GM21381 (cell line): ENCODE measurements around the gene SYTL3.
"Not testable (repeated sequence)": the region's sequence is repeated elsewhere in the genome, so short reads cannot be mapped to it uniquely, and the experiment has no call there.

Experiments used
- ATAC-seq: cut with Tn5 transposase; IDR thresholded peaks from one replicate; pipeline ENCODE4 v1.9.1; 2021; ENCODE audit warnings: mild to moderate bottlenecking, moderate library complexity; ENCODE audit not compliant: unreplicated experiment

The SYTL3 gene

DNA sequence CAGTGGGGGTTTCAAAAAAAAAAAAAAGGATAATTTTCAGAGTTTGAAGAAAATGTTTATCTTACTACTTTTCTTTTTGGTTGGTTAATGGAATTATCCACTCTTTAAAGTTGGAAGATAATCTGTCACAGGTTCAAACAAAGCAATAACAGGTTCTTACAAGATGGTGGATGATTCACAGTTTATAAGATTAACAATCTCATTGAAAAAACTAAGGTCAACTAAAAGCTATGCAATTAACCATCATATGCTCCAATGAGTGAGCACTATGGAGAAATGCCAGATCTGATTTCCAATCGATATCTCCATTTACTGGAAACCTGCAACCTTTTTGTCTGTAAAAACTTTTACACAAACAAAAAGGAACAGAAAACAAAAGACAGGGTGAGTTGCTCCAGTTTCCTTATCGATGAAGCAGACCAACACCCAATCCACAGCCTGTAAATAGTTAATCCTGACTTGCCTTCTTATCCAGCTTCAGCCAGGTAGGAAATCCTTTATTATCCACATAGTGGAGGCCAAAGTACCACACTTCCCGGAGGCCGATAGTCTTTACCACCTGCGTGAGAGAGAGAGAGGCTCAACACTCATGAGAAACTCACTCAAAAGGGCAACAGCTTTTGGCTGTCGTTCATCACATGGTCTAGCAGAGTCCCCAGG is 136.9 kb downstream of the SYTL3 start:
- no peak for ATAC-seq

GRCh38 chr6:158787395-158787794 is 137.5 kb downstream of the SYTL3 start:
- no peak for ATAC-seq

DNA sequence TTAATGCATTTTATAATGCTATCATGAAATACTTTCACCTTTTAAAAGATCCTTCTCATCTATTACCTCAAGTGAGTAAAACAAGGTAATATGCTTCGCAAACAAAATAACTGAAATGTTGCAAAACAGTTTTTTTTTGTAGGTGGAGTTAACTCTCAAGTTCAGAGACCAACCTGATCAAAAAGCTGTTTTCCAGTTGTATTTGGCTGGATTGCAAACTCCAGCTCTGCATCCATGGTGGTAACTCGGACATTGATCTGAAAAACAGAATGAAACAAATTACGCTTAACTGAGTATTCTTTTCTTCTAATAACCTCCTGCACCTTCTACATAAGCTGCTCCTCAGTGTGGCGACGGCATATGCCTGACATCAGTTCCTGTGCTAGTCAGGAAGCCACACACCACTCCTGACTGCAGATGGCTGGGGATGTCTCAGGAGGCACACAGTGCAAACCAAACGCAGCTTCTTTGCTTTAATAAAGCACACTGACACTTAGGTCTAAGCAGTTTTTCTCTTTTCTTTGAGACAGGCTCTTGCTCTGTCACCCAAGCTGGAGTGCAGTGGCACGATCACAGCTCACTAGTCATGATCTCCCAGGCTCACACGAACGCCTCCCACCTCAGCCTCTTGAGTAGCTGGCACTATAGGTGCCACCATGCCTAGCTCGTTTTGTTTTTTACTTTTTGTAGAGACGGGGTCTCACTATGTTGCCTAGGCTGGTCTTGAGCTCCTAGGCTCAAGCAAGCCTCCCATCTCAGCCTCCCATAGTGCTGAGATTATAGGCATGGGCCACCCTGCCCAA is 139.5 kb downstream of the SYTL3 start:
- peak; percentile 52 for ATAC-seq

- ATAC-seq = no peak
These were observed 141.5 kb downstream of the SYTL3 start for GRCh38 chr6:158791274-158791855.

- not testable (repeated sequence) for ATAC-seq
These were observed 142.7 kb downstream of the SYTL3 start for GRCh38 chr6:158792505-158792904.

DNA sequence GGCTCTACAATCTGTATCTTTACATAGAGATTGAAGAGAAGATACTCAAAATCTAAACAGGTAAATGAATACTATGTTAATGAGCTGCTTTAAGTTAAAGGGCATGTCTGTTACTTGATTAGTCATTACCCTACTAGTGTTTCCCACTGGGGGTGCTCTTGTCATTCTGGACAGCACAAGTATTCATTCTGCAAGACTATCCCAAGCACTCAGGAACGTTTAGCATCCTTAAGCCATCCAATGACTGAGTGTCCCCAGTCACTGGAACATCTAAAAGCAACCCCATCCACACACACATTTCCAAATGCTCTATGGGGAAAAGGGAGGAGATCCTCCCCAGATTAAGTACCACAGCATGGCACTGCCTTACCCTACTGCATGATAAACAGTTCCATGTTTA is 143.6 kb downstream of the SYTL3 start:
- no peak for ATAC-seq

DNA sequence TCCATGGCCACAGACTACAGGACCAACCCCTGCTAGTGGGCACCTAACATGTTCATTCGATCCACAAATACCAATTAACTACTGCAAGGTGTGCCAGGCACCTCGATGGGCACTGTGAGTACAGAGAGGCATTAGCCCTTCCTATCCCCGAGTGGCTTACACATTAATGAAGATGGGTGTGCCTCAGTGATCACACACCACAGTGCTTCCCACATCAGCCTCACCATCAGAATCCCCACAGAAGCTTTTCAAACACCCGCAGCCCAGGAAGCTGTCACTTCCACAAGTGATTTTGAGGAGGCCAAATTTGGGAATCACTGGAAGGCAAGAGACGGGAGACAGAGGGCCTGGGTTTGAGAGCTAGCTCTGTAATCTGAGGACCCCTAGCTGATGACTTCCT is 145.7 kb downstream of the SYTL3 start:
- no peak for ATAC-seq

DNA sequence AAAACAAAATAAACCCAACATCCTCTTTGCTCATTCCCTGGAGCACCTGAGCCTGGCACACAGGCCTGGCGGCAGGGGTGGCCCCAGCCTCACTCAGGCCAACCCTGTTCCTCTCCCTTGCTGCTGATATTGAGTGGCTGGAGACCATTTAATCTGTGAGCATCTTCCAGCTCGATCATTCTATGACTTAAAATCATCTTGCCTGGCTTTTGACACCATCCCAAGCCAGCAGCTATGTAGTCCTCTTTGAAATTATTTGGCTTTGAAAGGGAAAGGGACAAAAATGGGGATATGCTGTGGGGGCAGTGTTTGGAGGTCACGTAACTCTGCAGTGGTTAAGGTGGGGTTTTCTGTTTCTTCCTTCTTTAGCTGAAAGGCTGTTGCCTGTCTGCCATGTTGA is 146.5 kb downstream of the SYTL3 start:
- ATAC-seq = no peak

DNA sequence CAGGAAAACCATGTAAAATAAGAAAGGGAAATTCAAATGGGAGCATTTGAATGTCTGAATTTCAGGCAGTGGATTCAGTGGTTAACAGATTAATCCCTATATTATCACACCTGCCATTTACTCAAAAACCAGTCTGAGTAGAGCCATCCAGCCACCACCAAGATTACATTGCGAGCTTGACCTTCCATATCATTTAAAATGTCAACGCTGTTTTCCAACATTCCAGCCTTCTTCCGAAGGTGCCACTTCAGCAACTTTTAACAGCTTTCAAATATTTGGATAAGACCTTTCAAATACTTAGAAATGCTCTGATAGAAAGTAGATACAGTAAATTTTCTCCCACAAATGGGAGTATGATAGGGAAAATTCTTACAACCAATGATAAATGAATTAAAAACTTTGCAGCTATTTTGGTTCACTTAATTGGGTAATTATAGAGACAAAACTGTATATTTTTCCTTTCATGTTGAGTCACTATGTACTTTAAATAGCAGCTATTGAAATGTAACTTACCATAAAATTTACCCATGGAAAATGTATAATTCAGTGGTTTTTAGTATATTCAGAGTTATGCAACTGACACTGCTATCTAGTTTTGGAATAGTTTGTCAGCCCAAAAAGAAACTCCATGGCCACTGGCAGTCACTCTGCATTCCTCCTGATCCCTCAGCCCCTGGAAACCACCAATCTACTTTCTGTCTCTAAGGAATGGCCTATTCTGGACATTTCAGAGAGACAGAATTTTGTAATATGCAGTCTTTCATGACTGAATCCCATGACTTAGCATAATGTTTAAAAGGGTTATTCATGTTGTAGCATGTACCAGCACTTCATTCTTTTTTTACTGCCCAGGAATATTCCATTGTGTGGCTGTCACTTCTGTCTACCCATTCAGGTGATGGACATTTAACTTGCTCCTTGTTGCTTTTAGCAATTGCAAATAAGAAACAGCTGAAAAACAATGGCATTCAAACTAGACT is 147.8 kb downstream of the SYTL3 start:
- ATAC-seq = no peak

DNA sequence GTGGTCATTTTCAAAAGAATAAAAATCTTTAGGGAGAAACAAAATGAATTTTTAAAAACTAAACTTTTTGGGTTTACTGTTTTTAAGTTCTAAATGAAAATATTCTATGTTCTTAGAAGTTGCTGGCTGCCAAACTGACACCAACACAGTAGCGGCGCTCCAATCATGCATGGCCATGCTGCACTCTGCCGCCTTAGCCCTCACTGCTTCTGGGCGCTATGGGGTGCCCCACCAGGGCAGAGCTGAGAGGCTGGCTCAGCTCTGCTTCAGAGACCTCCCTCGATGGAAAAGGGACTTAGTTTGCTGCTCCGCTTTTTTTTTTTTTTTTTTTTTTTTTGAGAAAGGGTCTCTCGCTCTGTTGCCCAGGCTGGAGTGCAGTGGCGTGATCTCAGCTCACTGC is 148.5 kb downstream of the SYTL3 start:
- no peak for ATAC-seq

DNA sequence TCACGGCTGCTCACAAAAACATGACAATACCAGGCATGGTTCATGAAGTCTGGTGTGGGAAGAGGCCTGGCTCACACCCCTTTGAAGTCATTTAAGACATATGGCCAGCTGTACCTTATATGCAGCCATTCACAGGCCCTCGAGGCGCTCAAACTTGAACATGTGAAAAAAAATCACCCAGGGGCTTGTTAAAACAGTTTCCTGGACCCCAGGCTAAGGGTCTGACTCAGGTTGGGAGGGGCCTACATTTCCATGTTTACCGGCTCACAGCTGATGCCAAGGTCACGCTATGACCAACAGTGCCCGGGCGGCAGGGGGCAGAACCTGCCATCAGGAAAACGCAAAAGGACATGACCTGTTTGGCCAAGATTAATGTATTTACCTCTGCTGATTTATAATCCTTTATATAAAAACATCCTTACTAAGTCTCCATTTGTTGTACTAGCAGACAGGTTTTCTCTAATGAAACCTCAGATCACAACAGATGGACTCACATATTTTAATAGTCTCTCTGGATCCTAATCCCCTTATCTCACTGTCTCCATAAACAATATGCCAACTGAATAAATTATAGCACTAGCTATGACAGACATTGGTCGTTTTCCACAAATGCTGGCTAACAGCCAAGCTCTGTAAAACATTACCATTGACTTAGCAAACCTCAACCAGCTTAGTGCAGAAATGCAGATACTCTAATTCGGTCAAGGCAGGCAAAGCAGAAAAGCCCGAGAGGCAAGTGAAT is 149.4 kb downstream of the SYTL3 start:
- no peak for ATAC-seq

DNA sequence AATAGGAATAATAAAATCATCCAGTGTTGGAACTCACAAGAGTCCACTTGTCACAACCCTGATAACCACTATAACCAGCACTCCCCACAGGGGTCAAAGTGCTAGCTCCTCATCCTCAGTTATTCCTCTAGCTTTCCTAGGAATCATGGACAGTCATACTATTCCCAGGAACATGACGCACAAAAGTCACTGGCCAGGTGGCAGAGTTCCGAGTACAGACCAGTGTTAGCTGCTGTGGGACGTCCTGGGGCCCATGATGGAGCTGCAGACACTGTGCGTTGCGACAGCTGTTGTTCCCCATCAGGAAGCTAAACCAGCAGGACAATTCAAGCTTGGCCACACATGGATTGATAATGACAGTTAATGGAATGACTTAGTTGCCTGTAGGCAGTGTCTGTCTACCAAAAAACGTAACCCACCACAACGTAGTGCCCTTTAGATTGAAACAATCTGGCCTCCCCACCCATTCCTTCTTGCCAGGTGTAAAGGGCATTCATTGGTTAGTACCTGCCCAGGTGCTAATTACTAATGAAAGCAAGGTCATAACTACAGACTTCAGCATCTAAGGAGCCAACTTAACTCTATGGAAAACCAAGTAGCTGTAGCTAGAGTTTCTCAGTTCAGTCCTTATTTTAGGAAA is 151.9 kb downstream of the SYTL3 start:
- no peak for ATAC-seq

- ATAC-seq = peak; percentile 55
These were observed 153.9 kb downstream of the SYTL3 start for GRCh38 chr6:158803733-158804143.

- ATAC-seq = no peak
These were observed 154.4 kb downstream of the SYTL3 start for GRCh38 chr6:158804207-158804606.

- ATAC-seq = no peak
These were observed 156.0 kb downstream of the SYTL3 start for GRCh38 chr6:158805698-158806377.

DNA sequence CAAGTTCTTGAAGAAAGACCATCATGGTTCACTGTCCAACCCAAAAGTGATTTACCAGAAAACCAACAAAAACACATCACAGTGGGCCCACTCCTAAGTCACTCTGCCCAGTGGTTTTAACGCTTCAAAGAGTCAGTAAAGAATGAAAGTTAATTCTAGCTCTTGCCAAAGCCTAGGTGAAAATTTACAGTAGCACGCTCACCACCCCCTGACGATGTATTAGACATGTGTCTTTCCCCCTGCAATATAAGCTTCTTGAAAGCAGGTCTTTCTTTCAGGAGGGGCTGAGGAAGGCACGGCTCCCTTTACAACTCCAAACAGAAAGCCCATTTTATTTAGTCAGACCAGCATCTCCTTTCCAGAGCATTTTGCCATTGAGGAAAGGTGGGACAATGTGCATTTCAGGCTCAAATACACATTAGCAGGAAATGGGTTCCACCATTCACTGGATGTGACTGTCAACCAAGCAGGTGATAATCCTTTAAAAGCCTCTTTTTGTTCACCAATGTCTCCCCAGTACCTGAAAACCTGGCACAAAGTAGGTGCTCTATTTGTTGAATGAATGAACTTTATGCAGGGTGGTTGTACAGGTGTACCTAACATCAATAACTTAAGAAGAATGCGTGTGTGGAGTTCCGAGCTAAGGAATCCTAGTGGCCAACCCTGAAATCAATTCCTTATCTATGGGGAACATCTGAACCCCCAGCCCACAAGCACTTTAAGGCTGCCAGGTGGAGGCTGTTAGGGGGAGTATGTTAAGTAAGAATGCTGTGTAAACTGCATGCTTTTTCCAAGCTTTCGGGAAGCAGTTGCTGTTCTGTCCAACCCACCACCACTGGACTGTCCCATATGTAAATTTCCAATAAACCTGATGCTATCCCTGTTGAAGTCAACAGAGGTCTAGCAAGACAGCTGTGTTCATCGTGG is 157.9 kb downstream of the SYTL3 start:
- no peak for ATAC-seq

DNA sequence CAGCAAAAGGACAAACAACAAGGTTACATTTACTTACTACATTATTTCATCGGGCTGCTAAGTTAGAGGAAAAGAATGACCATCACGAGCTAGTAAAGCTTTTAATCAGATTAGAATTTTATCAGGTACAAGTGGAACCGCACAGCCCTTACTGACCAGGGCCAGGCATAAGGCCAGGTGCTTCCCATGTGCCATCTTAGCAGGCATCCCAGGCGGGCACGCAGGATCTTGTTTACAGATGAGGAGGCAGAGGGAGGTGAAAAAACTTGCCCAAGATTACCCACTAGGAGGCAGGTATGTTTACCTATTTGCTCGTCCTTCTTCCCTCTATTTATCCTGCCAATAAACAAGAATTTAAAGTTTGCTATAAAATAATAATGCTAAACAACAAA is 158.6 kb downstream of the SYTL3 start:
- no peak for ATAC-seq
